Endodermal cell (in vitro differentiated cells): ENCODE results near the gene SHOC2. TPM values are rescaled to one million over a fixed set of nuclear protein-coding genes. Genes with fewer than 3 reads are reported as not detected.
"Not testable (repeated sequence)": the region's sequence is repeated elsewhere in the genome, so short reads cannot be mapped to it uniquely, and the experiment has no call there.

Experiments used
- DNase-seq: peaks from one replicate; pipeline ENCODE4 v3.0.0-alpha.2; 2017
- H3K27ac ChIP-seq: 2 replicates; pipeline ENCODE4 v1.5.1; 2013; ENCODE audit warnings: mild to moderate bottlenecking, low read depth, low read length, moderate library complexity
- H3K27me3 ChIP-seq: 2 replicates; pipeline ENCODE4 v1.6.1; 2013; ENCODE audit warnings: mild to moderate bottlenecking, low read length, moderate library complexity; ENCODE audit not compliant: insufficient read depth, control insufficient read depth, poor library complexity, severe bottlenecking
- H3K36me3 ChIP-seq: 2 replicates; pipeline ENCODE4 v1.7.0; 2013; ENCODE audit warnings: mild to moderate bottlenecking, low read length, moderate library complexity; ENCODE audit not compliant: control insufficient read depth, insufficient read depth
- H3K4me1 ChIP-seq: one replicate; pipeline ENCODE4 v1.7.0; 2013; ENCODE audit warnings: low read length; ENCODE audit not compliant: control insufficient read depth, insufficient read depth
- H3K4me3 ChIP-seq: 2 replicates; pipeline ENCODE4 v1.5.1; 2013; ENCODE audit warnings: mild to moderate bottlenecking, low read length, moderate library complexity
- H3K9ac ChIP-seq: 2 replicates; pipeline ENCODE4 v1.6.1; 2013; ENCODE audit warnings: mild to moderate bottlenecking, low read length, moderate library complexity; ENCODE audit not compliant: poor library complexity, severe bottlenecking; ENCODE audit errors: extremely low read depth
- H3K9me3 ChIP-seq: 2 replicates; pipeline ENCODE4 v1.6.1; 2013; ENCODE audit warnings: mild to moderate bottlenecking, low read length, moderate library complexity; ENCODE audit not compliant: control insufficient read depth
- H3K27ac Mint-ChIP-seq: 2 replicates; pipeline ENCODE4 v1.8.0; 2020; ENCODE audit warnings: mixed read lengths
- H3K27me3 Mint-ChIP-seq: 2 replicates; pipeline ENCODE4 v1.8.0; 2021; ENCODE audit warnings: mild to moderate bottlenecking, mixed read lengths; ENCODE audit not compliant: insufficient read depth
- H3K36me3 Mint-ChIP-seq: 2 replicates; pipeline ENCODE4 v1.8.0; 2020; ENCODE audit warnings: low read depth, mixed read lengths
- H3K4me1 Mint-ChIP-seq: 2 replicates; pipeline ENCODE4 v1.8.0; 2020; ENCODE audit warnings: mixed read lengths
- H3K4me3 Mint-ChIP-seq: 2 replicates; pipeline ENCODE4 v1.8.0; 2020; ENCODE audit warnings: mild to moderate bottlenecking, moderate library complexity, mixed read lengths
- H3K9me3 Mint-ChIP-seq: 2 replicates; pipeline ENCODE4 v1.8.0; 2020; ENCODE audit warnings: mild to moderate bottlenecking, mixed read lengths
- WGBS, 2 experiments: methylation state at CpG; one replicate each; pipeline versions ENCODE4 v1.1.5 to v1.1.7; 2013; ENCODE audit warnings: missing lambda C conversion rate in 2 of 2, mixed read lengths in 1 of 2; ENCODE audit not compliant: insufficient coverage in 1 of 2, insufficient read length in 1 of 2; 5-methylcytosine and 5-hydroxymethylcytosine counted together
- total RNA-seq, 2 donors: library from RNA; stranded (reverse); fragmentation: NEBNext Ultra II Directional in 1 of 2; extraction: Animal tissue kit (Norgen Biotek cat#: 25700) in 1 of 2; gene quantifications; 2 replicates in 1 of 2; 3 replicates in 1 of 2; pipeline ENCODE4 v1.2.1, GENCODE V29; 2021
- TF ChIP-seq, protein P1 (sequence below): fragments of 200-600 bp; sonication (generic); conservative IDR thresholded peaks from 2 replicates; pipeline ENCODE4 v1.5.0; 2021; ENCODE audit warnings: antibody characterized with exemption, mild to moderate bottlenecking

Gene SHOC2
- total RNA-seq, 2 donors from 2014 or later, result 38.4 to 49.6 TPM

- TF ChIP-seq, protein P1, sequence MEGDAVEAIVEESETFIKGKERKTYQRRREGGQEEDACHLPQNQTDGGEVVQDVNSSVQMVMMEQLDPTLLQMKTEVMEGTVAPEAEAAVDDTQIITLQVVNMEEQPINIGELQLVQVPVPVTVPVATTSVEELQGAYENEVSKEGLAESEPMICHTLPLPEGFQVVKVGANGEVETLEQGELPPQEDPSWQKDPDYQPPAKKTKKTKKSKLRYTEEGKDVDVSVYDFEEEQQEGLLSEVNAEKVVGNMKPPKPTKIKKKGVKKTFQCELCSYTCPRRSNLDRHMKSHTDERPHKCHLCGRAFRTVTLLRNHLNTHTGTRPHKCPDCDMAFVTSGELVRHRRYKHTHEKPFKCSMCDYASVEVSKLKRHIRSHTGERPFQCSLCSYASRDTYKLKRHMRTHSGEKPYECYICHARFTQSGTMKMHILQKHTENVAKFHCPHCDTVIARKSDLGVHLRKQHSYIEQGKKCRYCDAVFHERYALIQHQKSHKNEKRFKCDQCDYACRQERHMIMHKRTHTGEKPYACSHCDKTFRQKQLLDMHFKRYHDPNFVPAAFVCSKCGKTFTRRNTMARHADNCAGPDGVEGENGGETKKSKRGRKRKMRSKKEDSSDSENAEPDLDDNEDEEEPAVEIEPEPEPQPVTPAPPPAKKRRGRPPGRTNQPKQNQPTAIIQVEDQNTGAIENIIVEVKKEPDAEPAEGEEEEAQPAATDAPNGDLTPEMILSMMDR, result no peak
- peaks cover 16% of the 10 kb centered on the region for H3K4me1 Mint-ChIP-seq
- H3K9me3 Mint-ChIP-seq, result no peaks in the 10 kb centered on the region
- H3K27me3 Mint-ChIP-seq, result no peaks in the 10 kb centered on the region
- WGBS, 2 experiments, result 93 to 95% methylated on average over 6 of the region's 6 CpGs
- H3K9ac ChIP-seq, result no peak overlapping the region
- H3K27ac Mint-ChIP-seq, result peak overlapping the region; percentile 30
- H3K36me3 ChIP-seq, result no peaks in the 10 kb centered on the region
- no peaks in the 10 kb centered on the region for H3K36me3 Mint-ChIP-seq
- H3K4me1 ChIP-seq, result peaks cover 5% of the 10 kb centered on the region
- H3K27ac ChIP-seq, result no peak overlapping the region
- DNase-seq, result no peak
- no peak overlapping the region for H3K4me3 Mint-ChIP-seq
- H3K27me3 ChIP-seq, result no peaks in the 10 kb centered on the region
- no peak overlapping the region for H3K4me3 ChIP-seq
- no peaks in the 10 kb centered on the region for H3K9me3 ChIP-seq
These were observed 4.4 kb upstream of the SHOC2 start for GRCh38 chr10:110915035-110915434.

DNA sequence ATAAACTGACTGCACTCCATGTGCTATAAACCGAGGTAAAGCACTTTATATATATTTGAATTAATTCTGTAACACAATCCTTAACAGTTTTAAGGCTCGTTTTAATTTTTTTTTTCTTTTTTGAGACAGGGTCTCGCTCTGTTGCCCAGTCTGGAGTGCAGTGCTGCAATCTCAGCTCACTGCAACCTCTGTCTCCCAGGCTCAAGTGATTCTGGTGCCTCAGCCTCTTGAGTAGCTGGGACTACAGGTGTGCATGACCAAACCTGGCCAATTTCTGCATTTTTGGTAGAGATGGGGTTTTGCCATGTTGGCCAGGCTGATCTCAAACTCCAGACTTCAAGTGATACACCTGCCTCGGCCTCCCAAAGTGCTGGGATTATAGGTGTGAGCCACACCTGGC is 3.8 kb upstream of the SHOC2 start:
- H3K27me3 Mint-ChIP-seq, H3K9me3 ChIP-seq, H3K4me3 ChIP-seq, H3K27me3 ChIP-seq, H3K4me1 ChIP-seq, H3K4me3 Mint-ChIP-seq, DNase-seq, H3K9me3 Mint-ChIP-seq, H3K36me3 ChIP-seq, H3K27ac Mint-ChIP-seq, H3K9ac ChIP-seq, H3K27ac ChIP-seq, H3K36me3 Mint-ChIP-seq: not testable (repeated sequence)
- H3K4me1 Mint-ChIP-seq, result peaks cover 12% of the 10 kb centered on the region
- 87 to 98% methylated on average over 3 to 4 of the region's 4 CpGs for WGBS, 2 experiments

DNA sequence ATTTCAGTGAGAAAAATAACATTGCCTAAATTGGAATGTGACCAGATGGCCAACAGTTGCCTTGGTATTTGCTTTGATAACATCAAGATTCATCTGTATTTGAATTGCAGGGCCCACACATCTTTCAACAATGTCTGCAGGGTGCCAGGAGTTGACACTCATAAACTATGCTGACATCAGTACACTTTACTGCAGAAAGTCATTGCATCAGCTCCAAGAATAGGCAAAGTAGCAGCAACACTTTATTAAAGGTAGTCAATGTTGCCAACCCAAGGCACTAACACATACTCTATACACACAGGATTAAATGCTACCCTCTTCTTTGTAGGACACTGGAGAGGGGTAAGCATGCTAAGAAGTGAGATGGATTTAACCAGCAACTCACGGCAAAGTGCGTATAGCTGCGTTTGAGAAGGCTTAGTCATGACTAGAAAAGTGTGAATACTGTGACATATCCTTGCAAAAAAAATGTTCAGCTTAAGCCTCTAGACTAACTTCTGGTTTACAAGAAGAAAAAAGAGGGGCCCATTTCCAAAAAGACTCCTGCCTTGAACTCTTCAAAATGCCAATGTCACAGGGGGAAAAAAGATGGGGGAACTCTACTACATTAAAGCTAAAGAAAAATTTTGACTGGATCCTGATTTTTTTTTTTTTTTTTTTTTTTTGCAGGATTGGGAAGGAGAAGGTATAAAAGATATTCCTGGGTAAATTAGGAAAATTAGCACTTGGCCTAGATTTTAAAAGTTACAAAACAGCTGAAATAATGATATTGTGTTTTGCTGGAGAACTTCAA is 2.7 kb upstream of the SHOC2 start:
- Histone ChIP-seq H3K36me3 (no peaks in the 10 kb centered on the region), H3K27me3 (no peaks in the 10 kb centered on the region), H3K9me3 (no peaks in the 10 kb centered on the region), H3K4me1 (peaks cover 5% of the 10 kb centered on the region), H3K27ac (peak overlapping the region; percentile 60), H3K4me3 (peak overlapping the region; percentile 91), H3K9ac (no peak overlapping the region)
- DNase-seq, result no peak
- TF ChIP-seq, protein P1, result no peak
- H3K27me3 Mint-ChIP-seq, result no peaks in the 10 kb centered on the region
- H3K27ac Mint-ChIP-seq, result no peak overlapping the region
- H3K36me3 Mint-ChIP-seq, result no peaks in the 10 kb centered on the region
- WGBS, 2 experiments, result 94 to 96% methylated on average over 3 of the region's 3 CpGs
- peaks cover 10% of the 10 kb centered on the region for H3K4me1 Mint-ChIP-seq
- no peaks in the 10 kb centered on the region for H3K9me3 Mint-ChIP-seq
- no peak overlapping the region for H3K4me3 Mint-ChIP-seq
